ENCODE data around the gene RPS21.

GRCh38 chr20:62378215-62378614 lies 8.7 kb upstream of the RPS21 start:
- TF ChIP-seq CTCF (IDR thresholded peaks at IDR 0.05) = no peak
- no peak for TF ChIP-seq ZFX (IDR thresholded peaks at IDR 0.05; ENCODE audit: borderline replicate concordance)
